Superior temporal gyrus (tissue), 1 donor: ENCODE data around the gene LRFN2.

Experiments
- DNase-seq: peaks from one replicate; pipeline ENCODE4 v3.0.0-alpha.2; 2016; ENCODE audit errors: extremely low spot score

The LRFN2 gene

GRCh38 chr6:40543776-40544175 lies 43.4 kb downstream of the LRFN2 start:
- no peak for DNase-seq

- DNase-seq: no peak
Measured at GRCh38 chr6:40543146-40543545, 44.0 kb downstream of the LRFN2 start.

GRCh38 chr6:40542175-40542764 lies 44.9 kb downstream of the LRFN2 start:
- DNase-seq: no peak

- peak; percentile 31 for DNase-seq
Measured at GRCh38 chr6:40541556-40542174, 45.5 kb downstream of the LRFN2 start.

- no peak for DNase-seq
Measured at GRCh38 chr6:40540790-40541189, 46.4 kb downstream of the LRFN2 start.

- no peak for DNase-seq
Measured at GRCh38 chr6:40539853-40540252, 47.3 kb downstream of the LRFN2 start.

GRCh38 chr6:40538556-40538955 lies 48.6 kb downstream of the LRFN2 start:
- DNase-seq: no peak

- DNase-seq: no peak
Measured at GRCh38 chr6:40537446-40537845, 49.7 kb downstream of the LRFN2 start.

- no peak for DNase-seq
Measured at GRCh38 chr6:40536442-40536841, 50.7 kb downstream of the LRFN2 start.

- DNase-seq: no peak
Measured at GRCh38 chr6:40535819-40536380, 51.3 kb downstream of the LRFN2 start.

- DNase-seq: no peak
Measured at GRCh38 chr6:40535110-40535818, 51.9 kb downstream of the LRFN2 start.

GRCh38 chr6:40532349-40533000 lies 54.7 kb downstream of the LRFN2 start:
- DNase-seq: no peak

GRCh38 chr6:40529919-40530318 lies 57.2 kb downstream of the LRFN2 start:
- no peak for DNase-seq

- no peak for DNase-seq
Measured at GRCh38 chr6:40529040-40529439, 58.1 kb downstream of the LRFN2 start.

GRCh38 chr6:40528051-40528450 lies 59.1 kb downstream of the LRFN2 start:
- no peak for DNase-seq

GRCh38 chr6:40526036-40526435 lies 61.1 kb downstream of the LRFN2 start:
- DNase-seq: no peak

GRCh38 chr6:40524797-40525585 lies 62.2 kb downstream of the LRFN2 start:
- DNase-seq: no peak

- no peak for DNase-seq
Measured at GRCh38 chr6:40523505-40524172, 63.5 kb downstream of the LRFN2 start.

GRCh38 chr6:40521496-40521895 lies 65.7 kb downstream of the LRFN2 start:
- DNase-seq: no peak

- DNase-seq: no peak
Measured at GRCh38 chr6:40520678-40521077, 66.5 kb downstream of the LRFN2 start.

- no peak for DNase-seq
Measured at GRCh38 chr6:40520084-40520483, 67.1 kb downstream of the LRFN2 start.
